Measurements from ENCODE around the gene APC2. TPM values are rescaled to one million over a fixed set of nuclear protein-coding genes. Genes with fewer than 3 reads are reported as not detected.

Gene APC2
- total and polyA plus RNA-seq, 7 donors = 0.01 to 0.06 (median 0.04) TPM; not detected in 1

DNA sequence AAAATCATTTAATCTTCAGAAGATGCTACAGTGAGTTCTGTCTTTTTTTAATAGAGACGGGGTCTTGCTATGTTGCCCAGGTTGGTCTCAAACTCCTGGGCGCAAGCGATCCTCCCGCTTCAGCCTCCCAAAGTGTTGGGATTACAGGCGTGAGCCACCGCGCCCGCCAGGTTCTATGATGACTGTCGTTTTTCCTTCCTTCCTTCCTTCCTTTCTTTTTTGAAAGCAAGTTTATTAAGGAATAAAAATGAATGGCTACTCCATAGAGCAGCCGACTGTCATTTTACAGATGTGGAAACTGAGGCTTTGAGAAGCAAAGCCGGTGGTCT lies 48.1 kb upstream of the APC2 start:
- H3K27ac ChIP-seq = peak overlapping the region; percentile 98
- TF ChIP-seq, protein P1, sequence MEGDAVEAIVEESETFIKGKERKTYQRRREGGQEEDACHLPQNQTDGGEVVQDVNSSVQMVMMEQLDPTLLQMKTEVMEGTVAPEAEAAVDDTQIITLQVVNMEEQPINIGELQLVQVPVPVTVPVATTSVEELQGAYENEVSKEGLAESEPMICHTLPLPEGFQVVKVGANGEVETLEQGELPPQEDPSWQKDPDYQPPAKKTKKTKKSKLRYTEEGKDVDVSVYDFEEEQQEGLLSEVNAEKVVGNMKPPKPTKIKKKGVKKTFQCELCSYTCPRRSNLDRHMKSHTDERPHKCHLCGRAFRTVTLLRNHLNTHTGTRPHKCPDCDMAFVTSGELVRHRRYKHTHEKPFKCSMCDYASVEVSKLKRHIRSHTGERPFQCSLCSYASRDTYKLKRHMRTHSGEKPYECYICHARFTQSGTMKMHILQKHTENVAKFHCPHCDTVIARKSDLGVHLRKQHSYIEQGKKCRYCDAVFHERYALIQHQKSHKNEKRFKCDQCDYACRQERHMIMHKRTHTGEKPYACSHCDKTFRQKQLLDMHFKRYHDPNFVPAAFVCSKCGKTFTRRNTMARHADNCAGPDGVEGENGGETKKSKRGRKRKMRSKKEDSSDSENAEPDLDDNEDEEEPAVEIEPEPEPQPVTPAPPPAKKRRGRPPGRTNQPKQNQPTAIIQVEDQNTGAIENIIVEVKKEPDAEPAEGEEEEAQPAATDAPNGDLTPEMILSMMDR (IDR thresholded peaks at IDR 0.05) = no peak
- H3K4me3 ChIP-seq = peak overlapping the region; percentile 91
- ATAC-seq = no peak
- peaks cover 0 to 21% of the 10 kb centered on the region in 2 donors for H3K36me3 ChIP-seq (ENCODE audit: insufficient read depth in 1 of 2, low read depth in 1 of 2)
- no peaks in the 10 kb centered on the region for H3K9me3 ChIP-seq
- WGBS, 3 donors = 55 to 58% (median 57%) methylated on average over 11 of the region's 11 CpGs
- peaks cover 12% of the 10 kb centered on the region for H3K4me1 ChIP-seq
- intact Hi-C loops (cut with DNase I) = loop anchor here in 1 of 2 donors (2.0 to 10.0 kb wide), 2 partner anchors 17 to 827 kb away; partner anchors contain the start of gene BSG
- H3K27me3 ChIP-seq (ENCODE audit: insufficient read depth in 3 of 3, low read length in 2 of 3) = no peaks in the 10 kb centered on the region
- no peak for DNase-seq

GRCh38 chr19:1402411-1403070 lies 47.4 kb upstream of the APC2 start:
- intact Hi-C loops (cut with DNase I) = loop anchor here in 1 of 2 donors (10.0 kb wide), 1 partner anchor 828 kb away; the partner anchor contains the start of gene BSG
- H3K36me3 ChIP-seq (ENCODE audit: insufficient read depth in 1 of 2, low read depth in 1 of 2) = peaks cover 0 to 21% of the 10 kb centered on the region in 2 donors
- H3K4me1 ChIP-seq = peaks cover 12% of the 10 kb centered on the region
- no peaks in the 10 kb centered on the region for H3K9me3 ChIP-seq
- no peak overlapping the region for H3K27ac ChIP-seq
- TF ChIP-seq, protein P1 (IDR thresholded peaks at IDR 0.05) = no peak
- no peak overlapping the region for H3K4me3 ChIP-seq
- 66 to 73% (median 70%) methylated on average over 24 to 25 of the region's 25 CpGs for WGBS, 3 donors
- DNase-seq (no peak), ATAC-seq (no peak)
- no peaks in the 10 kb centered on the region for H3K27me3 ChIP-seq (ENCODE audit: insufficient read depth in 3 of 3, low read length in 2 of 3)

GRCh38 chr19:1406774-1407527 lies 43.0 kb upstream of the APC2 start:
- peaks cover 36% of the 10 kb centered on the region for H3K4me1 ChIP-seq
- 0 to 1% (median 1%) methylated on average over 45 to 72 of the region's 72 CpGs for WGBS, 3 donors
- H3K4me3 ChIP-seq = peak overlapping the region; percentile 97
- DNase-seq (peak; percentile 100), ATAC-seq (peak; percentile 84 to 92 (median 88))
- no peaks in the 10 kb centered on the region for H3K9me3 ChIP-seq
- peak overlapping the region; percentile 82 for H3K27ac ChIP-seq
- H3K36me3 ChIP-seq (ENCODE audit: insufficient read depth in 1 of 2, low read depth in 1 of 2) = peaks cover 0 to 5% of the 10 kb centered on the region in 2 donors
- H3K27me3 ChIP-seq (ENCODE audit: insufficient read depth in 3 of 3, low read length in 2 of 3) = no peaks in the 10 kb centered on the region
- intact Hi-C loops (cut with DNase I) = loop anchor here in 1 of 2 donors (10.0 kb wide), 1 partner anchor 832 kb away; the partner anchor contains the start of gene BSG
- TF ChIP-seq, protein P1 (IDR thresholded peaks at IDR 0.05) = peak; percentile 29

- peaks cover 0 to 8% of the 10 kb centered on the region in 2 donors for H3K36me3 ChIP-seq (ENCODE audit: insufficient read depth in 1 of 2, low read depth in 1 of 2)
- ATAC-seq (no peak), DNase-seq (peak in 1 of 2 donors; percentile 77)
- H3K9me3 ChIP-seq = no peaks in the 10 kb centered on the region
- peak within 1 kb of the TSS; percentile 95 for H3K27ac ChIP-seq
- H3K4me3 ChIP-seq = peak within 1 kb of the TSS; percentile 97
- TF ChIP-seq, protein P1 (IDR thresholded peaks at IDR 0.05) = no peak
- intact Hi-C loops (cut with DNase I) = loop anchor here (2.0 to 10.0 kb wide), 2 partner anchors 51 to 833 kb away; partner anchors contain the start of gene BSG (in 1 of the 2)
- H3K4me1 ChIP-seq = peaks cover 43% of the 10 kb centered on the region
- no peaks in the 10 kb centered on the region for H3K27me3 ChIP-seq (ENCODE audit: insufficient read depth in 3 of 3, low read length in 2 of 3)
- WGBS, 3 donors = 0 to 1% (median 0%) methylated on average over 12 to 115 of the region's 121 CpGs
These were observed 42.2 kb upstream of the APC2 start, which contains the start of gene DAZAP1 for GRCh38 chr19:1407528-1408299. Gene DAZAP1 (plus strand): TSS chr19:1407586. CDS start chr19:1407774, 188 bp downstream.
